ENCODE data around the gene GTPBP4.

- TF ChIP-seq EGR1 (IDR thresholded peaks at IDR 0.05; ENCODE audit: low read depth in 2 of 2) (no peak), CTCF (IDR thresholded peaks at IDR 0.05; ENCODE audit: low read depth, low read length, missing input control) (no peak), RAD21 (IDR thresholded peaks at IDR 0.05) (no peak), ZBTB33 (IDR thresholded peaks at IDR 0.05) (no peak), JUND (IDR thresholded peaks at IDR 0.05) (no peak), YY1 (IDR thresholded peaks at IDR 0.05) (no peak), MAX (IDR thresholded peaks at IDR 0.05) (no peak), HNF4G (IDR thresholded peaks at IDR 0.05) (no peak), REST (IDR thresholded peaks at IDR 0.05) (no peak), TAF1 (conservative IDR thresholded peaks at IDR 0.05) (no peak), HNF4A (conservative IDR thresholded peaks at IDR 0.05) (no peak)
Measured at GRCh38 chr10:966466-967235, 21.6 kb upstream of the GTPBP4 start.
